Activated B cell treated with CpG ODN at 0.5 μM for 24 hours (primary cell): Measurements from ENCODE around the gene SUCLG1. TPM values are rescaled to one million over a fixed set of nuclear protein-coding genes. Genes with fewer than 3 reads are reported as not detected.
A peak's percentile ranks its signal among the peaks of the same experiment; 100 is the strongest.

Experiments
- ATAC-seq: fragments of 200-7000 bp; cut with Tn5 transposase; one replicate; pipeline ENCODE4 v1.10.0; 2021; ENCODE audit warnings: low read depth, mild to moderate bottlenecking, moderate library complexity
- CTCF ChIA-PET: fragments of 350-600 bp; sonication (Branson Sonifier 250); formaldehyde crosslinking; loops from one replicate; lab custom pipeline; 2021; ENCODE audit warnings: antibody characterized with exemption; lab: Charles Lee
- POLR2A ChIA-PET: fragments of 350-600 bp; sonication (Branson Sonifier 250); formaldehyde crosslinking; loops from one replicate; lab custom pipeline; 2021; ENCODE audit warnings: antibody characterized with exemption; lab: Charles Lee
- DNase-seq: peaks from one replicate; pipeline ENCODE4 v3.0.0; 2022
- H3K27ac Mint-ChIP-seq: one replicate; pipeline ENCODE4 v1.8.0; 2020; ENCODE audit warnings: mixed read lengths
- H3K27me3 Mint-ChIP-seq: one replicate; pipeline ENCODE4 v1.8.0; 2021; ENCODE audit warnings: mixed read lengths
- H3K36me3 Mint-ChIP-seq: one replicate; pipeline ENCODE4 v1.8.0; 2021; ENCODE audit warnings: low read depth, mixed read lengths
- H3K4me1 Mint-ChIP-seq: one replicate; pipeline ENCODE4 v1.8.0; 2021; ENCODE audit warnings: mixed read lengths
- H3K4me3 Mint-ChIP-seq: one replicate; pipeline ENCODE4 v1.8.0; 2020; ENCODE audit warnings: mild to moderate bottlenecking, mixed read lengths
- H3K9me3 Mint-ChIP-seq: one replicate; pipeline ENCODE4 v1.8.0; 2020; ENCODE audit warnings: mixed read lengths
- intact Hi-C: fragments of 100-400 bp; cut with micrococcal nuclease; formaldehyde crosslinking; loops from one replicate; pipeline ENCODE4 v1.15.1; 2024
- total RNA-seq: library from RNA; stranded (reverse); gene quantifications from 2 replicates; pipeline ENCODE4 v1.2.3, GENCODE V29; 2022
- TF ChIP-seq, protein P1 (sequence below): fragments of 200-600 bp; IDR thresholded peaks from one replicate; pipeline ENCODE4 v1.8.0; 2022; ENCODE audit warnings: antibody characterized with exemption, mild to moderate bottlenecking

The SUCLG1 gene
- total RNA-seq, result 45.3 and 45.9 TPM in 2 replicates

DNA sequence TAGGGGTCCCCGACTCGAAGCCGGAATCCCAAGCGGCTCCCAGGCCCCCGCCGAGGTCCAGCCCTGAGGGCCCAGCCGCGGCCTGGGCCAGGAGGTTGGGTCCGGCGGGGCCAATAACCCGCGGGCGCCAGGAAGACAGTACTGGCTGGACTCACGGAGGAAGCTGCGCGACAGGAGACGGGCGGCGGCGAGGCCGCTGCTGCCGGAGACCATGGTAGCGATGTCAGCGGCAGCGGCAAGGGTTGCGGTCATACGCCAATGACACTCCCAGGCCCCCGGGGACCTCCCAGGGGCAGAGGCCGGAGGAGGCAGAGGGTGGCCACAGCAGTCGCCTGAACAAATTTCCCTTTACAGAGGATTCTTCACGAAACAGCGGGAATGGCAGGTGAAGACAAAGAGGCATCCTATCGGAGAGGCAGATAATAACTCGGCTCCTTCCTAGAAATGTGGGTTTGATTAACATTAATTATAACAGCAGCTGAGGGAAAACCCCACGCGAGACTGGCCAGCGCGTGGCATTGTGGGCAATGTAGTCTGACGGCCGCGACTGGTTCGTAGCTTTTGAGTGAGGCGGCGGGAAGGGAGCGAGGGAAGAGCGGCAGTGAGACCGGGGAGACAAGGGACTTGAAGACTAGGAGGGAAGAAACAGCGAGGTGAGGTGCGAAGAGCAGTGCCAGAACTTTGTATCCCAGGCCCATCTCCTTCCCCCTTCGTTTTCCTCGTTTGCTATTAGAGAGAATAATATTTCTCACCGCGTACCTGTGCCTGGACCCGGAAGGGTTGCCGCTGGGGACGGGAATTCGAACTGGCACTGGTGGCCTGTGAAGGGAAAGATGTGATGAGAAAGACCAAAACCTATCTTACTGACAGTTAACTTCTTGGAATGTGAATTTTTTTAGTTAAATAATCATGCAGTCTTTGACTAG is at the start of gene SUCLG1:
TSS of gene SUCLG1 (minus strand) at position 263 of the 926 bp plus-strand sequence. CDS start at position 252, 11 bp downstream.
- DNase-seq, result peak; percentile 78

DNA sequence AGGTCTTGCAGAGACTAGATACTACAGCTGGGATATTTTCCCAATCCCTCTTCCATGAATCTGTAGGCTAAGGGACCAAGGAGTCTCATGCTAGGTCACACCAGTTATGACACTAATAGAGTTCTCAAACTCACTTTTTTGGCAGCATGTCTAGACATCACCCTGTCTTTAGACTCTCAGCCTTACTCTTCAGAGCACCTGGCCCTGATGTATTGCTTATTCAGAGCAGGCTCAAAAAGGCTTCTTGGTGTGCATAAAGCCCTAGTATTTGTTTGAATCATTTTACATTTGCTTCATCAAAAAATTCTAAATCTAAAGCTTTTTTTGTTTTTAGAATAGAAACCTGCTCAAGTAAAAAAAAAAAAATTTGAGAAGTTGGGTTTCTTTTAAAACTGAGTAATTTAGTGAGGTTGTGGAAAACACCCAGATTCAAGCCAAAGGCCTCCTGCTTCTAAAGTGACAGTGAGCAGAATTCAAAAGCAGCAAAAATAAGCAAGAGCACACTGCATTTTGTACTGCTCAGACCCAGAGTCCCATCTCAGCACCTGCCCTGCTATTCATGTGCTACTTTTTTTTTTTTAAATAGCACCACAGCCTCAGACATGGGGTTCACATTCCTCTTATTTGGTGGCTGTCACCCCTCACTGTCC is 39.2 kb upstream of the SUCLG1 start:
- no peaks in the 10 kb centered on the region for H3K36me3 Mint-ChIP-seq
- H3K4me3 Mint-ChIP-seq, result no peak overlapping the region
- intact Hi-C loops, result no loop called here
- CTCF ChIA-PET, result interaction anchor here (1.1 to 2.5 kb wide), 4 partner anchors 190 to 428 kb away, joined by 3 to 27 read pairs (median 8); no protein-coding TSS in a partner anchor
- POLR2A ChIA-PET, result no interaction called here
- H3K27me3 Mint-ChIP-seq, result no peaks in the 10 kb centered on the region
- TF ChIP-seq, protein P1, sequence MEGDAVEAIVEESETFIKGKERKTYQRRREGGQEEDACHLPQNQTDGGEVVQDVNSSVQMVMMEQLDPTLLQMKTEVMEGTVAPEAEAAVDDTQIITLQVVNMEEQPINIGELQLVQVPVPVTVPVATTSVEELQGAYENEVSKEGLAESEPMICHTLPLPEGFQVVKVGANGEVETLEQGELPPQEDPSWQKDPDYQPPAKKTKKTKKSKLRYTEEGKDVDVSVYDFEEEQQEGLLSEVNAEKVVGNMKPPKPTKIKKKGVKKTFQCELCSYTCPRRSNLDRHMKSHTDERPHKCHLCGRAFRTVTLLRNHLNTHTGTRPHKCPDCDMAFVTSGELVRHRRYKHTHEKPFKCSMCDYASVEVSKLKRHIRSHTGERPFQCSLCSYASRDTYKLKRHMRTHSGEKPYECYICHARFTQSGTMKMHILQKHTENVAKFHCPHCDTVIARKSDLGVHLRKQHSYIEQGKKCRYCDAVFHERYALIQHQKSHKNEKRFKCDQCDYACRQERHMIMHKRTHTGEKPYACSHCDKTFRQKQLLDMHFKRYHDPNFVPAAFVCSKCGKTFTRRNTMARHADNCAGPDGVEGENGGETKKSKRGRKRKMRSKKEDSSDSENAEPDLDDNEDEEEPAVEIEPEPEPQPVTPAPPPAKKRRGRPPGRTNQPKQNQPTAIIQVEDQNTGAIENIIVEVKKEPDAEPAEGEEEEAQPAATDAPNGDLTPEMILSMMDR, result no peak
- no peak for DNase-seq
- no peak for ATAC-seq
- no peaks in the 10 kb centered on the region for H3K9me3 Mint-ChIP-seq
- H3K27ac Mint-ChIP-seq, result no peak overlapping the region
- H3K4me1 Mint-ChIP-seq, result peaks cover 2% of the 10 kb centered on the region

More for the DNA sequence above, at the start of gene SUCLG1:
- ATAC-seq, result peak; percentile 98
- H3K27ac Mint-ChIP-seq, result peak within 1 kb of the TSS; percentile 98
- CTCF ChIA-PET, result interaction anchor here (1.2 kb wide), 1 partner anchor 466 kb away, joined by 5 read pairs; no protein-coding TSS in a partner anchor
- POLR2A ChIA-PET, result interaction anchor here (0.8 to 1.6 kb wide), 2 partner anchors 447 to 481 kb away, joined by 3 to 7 read pairs; partner anchors contain the start of gene TMSB10
- no peaks in the 10 kb centered on the region for H3K27me3 Mint-ChIP-seq
- H3K4me1 Mint-ChIP-seq, result peaks cover 33% of the 10 kb centered on the region
- TF ChIP-seq, protein P1, result no peak
- H3K9me3 Mint-ChIP-seq, result no peaks in the 10 kb centered on the region
- H3K36me3 Mint-ChIP-seq, result peaks cover 9% of the 10 kb centered on the region
- intact Hi-C loops, result loop anchor here (1.0 to 2.0 kb wide), 3 partner anchors 58 to 960 kb away; partner anchors contain the start of genes DNAH6, SH2D6 and TGOLN2
- peak within 1 kb of the TSS; percentile 93 for H3K4me3 Mint-ChIP-seq

DNA sequence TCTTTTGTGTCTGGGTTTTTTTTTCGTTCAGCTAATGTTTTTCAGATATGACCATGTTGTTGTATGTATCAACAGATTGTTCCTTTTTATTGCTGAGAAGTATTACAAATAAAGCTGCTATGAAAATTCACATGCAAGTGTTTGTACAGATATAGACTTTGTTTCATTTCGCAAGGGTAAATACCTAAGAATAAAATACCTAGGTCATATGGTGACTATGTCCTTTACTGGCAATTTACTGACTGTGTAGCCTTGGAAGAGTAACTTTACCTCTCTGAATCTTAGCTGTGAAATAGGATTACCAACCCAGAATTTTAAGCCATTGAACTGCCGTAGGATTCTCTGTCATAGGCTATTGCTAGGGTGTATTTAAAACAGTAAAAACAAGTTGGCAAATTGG is 38.2 kb upstream of the SUCLG1 start:
- Mint-ChIP-seq H3K4me1 (peaks cover 2% of the 10 kb centered on the region), H3K9me3 (no peaks in the 10 kb centered on the region), H3K27me3 (no peaks in the 10 kb centered on the region), H3K36me3 (no peaks in the 10 kb centered on the region), H3K4me3 (no peak overlapping the region), H3K27ac (no peak overlapping the region)
- intact Hi-C loops, result no loop called here
- DNase-seq (no peak), ATAC-seq (no peak)
- CTCF ChIA-PET, result interaction anchor here (0.6 to 2.5 kb wide), 6 partner anchors 19 to 519 kb away, joined by 3 to 27 read pairs (median 6); partner anchors contain the start of gene DNAH6
- TF ChIP-seq, protein P1, result no peak
- POLR2A ChIA-PET, result interaction anchor here (1.0 kb wide), 1 partner anchor 429 kb away, joined by 3 read pairs; no protein-coding TSS in a partner anchor

DNA sequence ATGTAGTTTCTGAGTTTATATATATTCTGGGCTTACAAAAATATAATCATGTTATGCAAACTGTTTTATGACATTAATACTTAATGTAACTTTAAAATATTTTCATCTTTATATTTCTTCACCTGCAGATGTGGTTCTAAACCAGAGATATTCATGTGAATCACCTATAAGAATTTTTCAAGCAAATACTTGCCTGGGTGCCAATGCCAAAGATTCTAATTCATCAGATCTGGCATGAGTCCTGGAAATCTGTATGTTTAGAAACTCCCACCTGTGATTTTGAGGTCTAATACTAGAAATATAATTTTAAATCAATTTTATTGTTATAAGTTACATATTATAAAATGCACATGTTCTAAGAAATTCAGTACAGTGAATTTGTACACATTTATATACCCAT is 37.3 kb upstream of the SUCLG1 start:
- ChIA-PET CTCF (interaction anchor here (1.2 to 1.9 kb wide), 3 partner anchors 20 to 369 kb away, joined by 3 to 10 read pairs (median 4); partner anchors contain the start of gene DNAH6), POLR2A (no interaction called here)
- no peak for ATAC-seq
- Mint-ChIP-seq H3K9me3 (no peaks in the 10 kb centered on the region), H3K36me3 (no peaks in the 10 kb centered on the region), H3K27me3 (no peaks in the 10 kb centered on the region), H3K4me3 (no peak overlapping the region), H3K27ac (no peak overlapping the region), H3K4me1 (peaks cover 2% of the 10 kb centered on the region)
- intact Hi-C loops, result no loop called here
- TF ChIP-seq, protein P1, result no peak
- DNase-seq, result no peak
